Astrocyte (in vitro differentiated cells and primary cell): ENCODE measurements around the gene BCAN. TPM values are rescaled to one million over a fixed set of nuclear protein-coding genes. Genes with fewer than 3 reads are reported as not detected.

Experiments
- DNase-seq: peaks from one replicate; pipeline ENCODE4 v3.0.0-alpha.2; 2010; ENCODE audit warnings: low read depth
- FAIRE-seq: peaks from 2 replicates; lab custom pipeline; 2011; peaks lifted over from hg19 to GRCh38; lab: Jason Lieb, UNC
- H2AFZ ChIP-seq: 2 replicates; pipeline ENCODE4 v1.6.0; 2012; ENCODE audit warnings: low read depth, low read length, inconsistent platforms
- H3K27ac ChIP-seq: 2 replicates; pipeline ENCODE4 v1.5.1; 2011; ENCODE audit warnings: low read depth, low read length, inconsistent platforms
- H3K27me3 ChIP-seq: 2 replicates; pipeline ENCODE4 v1.6.0; 2011; ENCODE audit warnings: low read length, inconsistent platforms; ENCODE audit not compliant: insufficient read depth
- H3K36me3 ChIP-seq: 2 replicates; pipeline ENCODE4 v1.5.1; 2011; ENCODE audit warnings: low read length, inconsistent platforms; ENCODE audit not compliant: insufficient read depth
- H3K4me1 ChIP-seq: 2 replicates; pipeline ENCODE4 v1.5.1; 2011; ENCODE audit warnings: low read length, inconsistent platforms; ENCODE audit not compliant: insufficient read depth
- H3K4me2 ChIP-seq: 2 replicates; pipeline ENCODE4 v1.6.0; 2012; ENCODE audit warnings: low read length, inconsistent platforms
- H3K4me3 ChIP-seq: 2 replicates; pipeline ENCODE4 v1.5.1; 2011; ENCODE audit warnings: low read depth, mild to moderate bottlenecking, low read length, inconsistent platforms; ENCODE audit not compliant: insufficient read depth
- H3K79me2 ChIP-seq: 2 replicates; pipeline ENCODE4 v1.6.0; 2012; ENCODE audit warnings: mild to moderate bottlenecking, low read length, inconsistent platforms; ENCODE audit not compliant: insufficient read depth
- H3K9ac ChIP-seq: 2 replicates; pipeline ENCODE4 v1.6.0; 2012; ENCODE audit warnings: mild to moderate bottlenecking, low read length, inconsistent platforms
- H3K9me3 ChIP-seq: 2 replicates; pipeline ENCODE4 v1.5.1; 2012; ENCODE audit warnings: low read depth, mild to moderate bottlenecking, low read length, inconsistent platforms; ENCODE audit not compliant: insufficient read depth
- H4K20me1 ChIP-seq: 2 replicates; pipeline ENCODE4 v1.6.0; 2012; ENCODE audit warnings: low read length, inconsistent platforms; ENCODE audit not compliant: insufficient read depth
- H3K27ac Mint-ChIP-seq: one replicate; pipeline ENCODE4 v1.8.0; 2021; ENCODE audit warnings: mild to moderate bottlenecking, mixed read lengths; ENCODE audit not compliant: unreplicated experiment
- H3K27me3 Mint-ChIP-seq: one replicate; pipeline ENCODE4 v1.8.0; 2021; ENCODE audit warnings: low read depth, mixed read lengths; ENCODE audit not compliant: unreplicated experiment
- H3K36me3 Mint-ChIP-seq: one replicate; pipeline ENCODE4 v1.8.0; 2021; ENCODE audit warnings: low read depth, mixed read lengths; ENCODE audit not compliant: unreplicated experiment
- H3K4me1 Mint-ChIP-seq: one replicate; pipeline ENCODE4 v1.8.0; 2021; ENCODE audit warnings: low read depth, mixed read lengths; ENCODE audit not compliant: unreplicated experiment
- H3K4me3 Mint-ChIP-seq: one replicate; pipeline ENCODE4 v1.8.0; 2021; ENCODE audit warnings: mild to moderate bottlenecking, moderate library complexity, mixed read lengths; ENCODE audit not compliant: unreplicated experiment
- H3K9me3 Mint-ChIP-seq: one replicate; pipeline ENCODE4 v1.8.0; 2021; ENCODE audit warnings: mild to moderate bottlenecking, mixed read lengths; ENCODE audit not compliant: unreplicated experiment
- EZH2 ChIP-seq: IDR thresholded peaks from 2 replicates; pipeline ENCODE4 v1.6.1; 2012; ENCODE audit warnings: mild to moderate bottlenecking, low read length, inconsistent platforms; ENCODE audit not compliant: insufficient read depth
- total RNA-seq: library from RNA; stranded (reverse); gene quantifications from 2 replicates; pipeline ENCODE4 v1.2.1, GENCODE V29; 2021
- TF ChIP-seq, protein P1 (sequence below): IDR thresholded peaks from 2 replicates; pipeline ENCODE4 v1.5.1; 2011; ENCODE audit warnings: low read depth, mild to moderate bottlenecking, inconsistent platforms, low read length, moderate library complexity; ENCODE audit not compliant: insufficient read depth

The BCAN gene
- total RNA-seq, 1 donor from 2014 or later = 0.41 TPM

DNA sequence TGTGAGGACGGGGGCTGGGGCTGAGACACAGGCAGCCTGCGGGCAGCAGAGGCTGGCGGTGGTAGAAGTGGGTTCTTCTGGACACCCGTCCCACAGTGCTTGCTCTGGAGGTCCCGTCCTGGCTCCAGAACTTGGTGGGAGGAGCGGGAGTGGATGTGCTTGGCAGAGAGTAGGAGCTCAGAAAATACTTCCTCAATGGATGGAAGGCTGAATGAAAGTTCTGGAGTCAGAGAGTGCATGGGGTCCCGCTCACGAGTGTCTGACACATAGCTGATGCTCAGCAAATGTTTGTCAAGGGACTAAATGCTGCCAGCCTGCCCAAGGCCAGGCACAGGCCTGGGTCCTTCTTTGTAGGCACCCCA is 48.7 kb downstream of the BCAN start:
- peaks cover 29% of the 10 kb centered on the region for H3K4me1 ChIP-seq
- TF ChIP-seq EZH2 = no peak
- TF ChIP-seq, protein P1, sequence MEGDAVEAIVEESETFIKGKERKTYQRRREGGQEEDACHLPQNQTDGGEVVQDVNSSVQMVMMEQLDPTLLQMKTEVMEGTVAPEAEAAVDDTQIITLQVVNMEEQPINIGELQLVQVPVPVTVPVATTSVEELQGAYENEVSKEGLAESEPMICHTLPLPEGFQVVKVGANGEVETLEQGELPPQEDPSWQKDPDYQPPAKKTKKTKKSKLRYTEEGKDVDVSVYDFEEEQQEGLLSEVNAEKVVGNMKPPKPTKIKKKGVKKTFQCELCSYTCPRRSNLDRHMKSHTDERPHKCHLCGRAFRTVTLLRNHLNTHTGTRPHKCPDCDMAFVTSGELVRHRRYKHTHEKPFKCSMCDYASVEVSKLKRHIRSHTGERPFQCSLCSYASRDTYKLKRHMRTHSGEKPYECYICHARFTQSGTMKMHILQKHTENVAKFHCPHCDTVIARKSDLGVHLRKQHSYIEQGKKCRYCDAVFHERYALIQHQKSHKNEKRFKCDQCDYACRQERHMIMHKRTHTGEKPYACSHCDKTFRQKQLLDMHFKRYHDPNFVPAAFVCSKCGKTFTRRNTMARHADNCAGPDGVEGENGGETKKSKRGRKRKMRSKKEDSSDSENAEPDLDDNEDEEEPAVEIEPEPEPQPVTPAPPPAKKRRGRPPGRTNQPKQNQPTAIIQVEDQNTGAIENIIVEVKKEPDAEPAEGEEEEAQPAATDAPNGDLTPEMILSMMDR = no peak
- no peak overlapping the region for H3K27ac ChIP-seq
- no peak overlapping the region for H2AFZ ChIP-seq
- no peak overlapping the region for H3K4me3 ChIP-seq
- no peak overlapping the region for H3K9ac ChIP-seq
- Mint-ChIP-seq H3K4me1 (peaks cover 48% of the 10 kb centered on the region), H3K27me3 (no peaks in the 10 kb centered on the region), H3K9me3 (no peaks in the 10 kb centered on the region), H3K36me3 (no peaks in the 10 kb centered on the region), H3K27ac (peak overlapping the region; percentile 77), H3K4me3 (peak overlapping the region; percentile 84)
- H4K20me1 ChIP-seq = no peaks in the 10 kb centered on the region
- H3K27me3 ChIP-seq = no peaks in the 10 kb centered on the region
- FAIRE-seq (no peak), DNase-seq (no peak)
- H3K9me3 ChIP-seq = no peaks in the 10 kb centered on the region
- H3K36me3 ChIP-seq = no peaks in the 10 kb centered on the region
- no peaks in the 10 kb centered on the region for H3K79me2 ChIP-seq
- peak overlapping the region; percentile 90 for H3K4me2 ChIP-seq

DNA sequence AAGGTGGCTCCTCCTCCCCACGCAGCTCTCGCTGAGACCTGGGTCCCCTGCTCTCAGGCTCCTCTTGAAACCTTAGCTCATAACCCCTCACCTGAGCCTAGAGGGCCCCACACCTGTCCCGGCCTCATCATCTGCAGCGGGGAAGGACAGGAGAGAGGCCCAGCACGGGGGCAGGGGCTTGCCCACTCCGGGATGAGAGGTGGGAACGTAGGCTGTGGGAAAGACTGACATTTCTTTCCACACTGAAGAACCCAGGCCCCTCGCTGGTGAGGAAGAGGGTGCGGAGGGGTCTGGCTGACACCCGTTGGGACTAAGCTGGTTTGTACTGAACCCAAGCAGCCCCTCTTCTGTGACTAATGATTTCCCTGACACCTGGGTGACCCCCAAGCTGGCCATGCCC is 49.3 kb downstream of the BCAN start:
- Mint-ChIP-seq H3K4me1 (peaks cover 48% of the 10 kb centered on the region), H3K36me3 (no peaks in the 10 kb centered on the region), H3K4me3 (no peak overlapping the region), H3K27me3 (no peaks in the 10 kb centered on the region), H3K9me3 (no peaks in the 10 kb centered on the region), H3K27ac (peak overlapping the region; percentile 79)
- peak overlapping the region; percentile 55 for H3K4me2 ChIP-seq
- no peaks in the 10 kb centered on the region for H3K27me3 ChIP-seq
- no peak for TF ChIP-seq EZH2
- TF ChIP-seq, protein P1 = no peak
- H3K4me1 ChIP-seq = peaks cover 29% of the 10 kb centered on the region
- H3K79me2 ChIP-seq = no peaks in the 10 kb centered on the region
- DNase-seq (no peak), FAIRE-seq (no peak)
- no peak overlapping the region for H2AFZ ChIP-seq
- no peaks in the 10 kb centered on the region for H3K36me3 ChIP-seq
- no peak overlapping the region for H3K4me3 ChIP-seq
- H4K20me1 ChIP-seq = no peaks in the 10 kb centered on the region
- no peaks in the 10 kb centered on the region for H3K9me3 ChIP-seq
- no peak overlapping the region for H3K27ac ChIP-seq
- H3K9ac ChIP-seq = no peak overlapping the region

DNA sequence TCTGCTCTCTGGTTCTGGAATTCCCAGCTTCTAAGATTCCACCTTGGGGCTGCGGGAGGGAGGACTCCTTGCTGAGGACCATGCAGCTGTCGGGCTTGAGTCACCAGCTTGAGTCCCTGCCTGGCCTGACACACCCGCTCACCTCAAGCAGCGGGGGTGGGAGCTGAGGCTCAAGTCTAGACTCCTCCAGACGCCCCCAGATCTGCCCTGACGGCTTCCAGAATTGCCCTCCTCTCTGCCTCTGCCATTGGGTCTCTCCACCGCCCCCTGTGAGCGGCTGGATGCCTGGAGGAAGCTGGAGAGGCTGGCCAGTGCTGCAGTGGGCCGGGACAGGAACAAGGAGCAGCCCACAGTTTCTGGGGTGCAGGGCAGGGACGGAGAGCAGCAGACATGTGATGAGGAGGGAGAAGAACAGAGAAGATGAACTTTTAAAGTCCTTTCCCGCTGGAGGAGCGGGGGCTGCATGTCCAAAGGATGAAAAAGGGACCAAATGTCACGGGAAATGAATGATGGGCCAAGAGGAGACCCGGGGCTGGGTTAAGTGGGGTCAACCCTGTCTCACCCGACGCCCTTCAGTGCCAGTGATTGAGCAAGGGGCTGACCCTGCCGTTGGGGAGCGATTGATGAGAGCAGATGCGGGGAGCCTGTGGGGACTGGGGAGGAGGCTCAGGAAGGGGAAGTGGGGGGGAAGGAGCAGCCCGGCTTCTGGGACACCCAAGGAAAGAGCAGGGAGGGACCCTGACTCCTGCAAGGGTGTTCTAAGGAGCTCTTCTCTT is 49.9 kb downstream of the BCAN start:
- peak overlapping the region; percentile 79 for H3K27ac Mint-ChIP-seq
- H3K79me2 ChIP-seq = no peaks in the 10 kb centered on the region
- no peaks in the 10 kb centered on the region for H3K9me3 Mint-ChIP-seq
- H3K36me3 ChIP-seq = no peaks in the 10 kb centered on the region
- H3K4me3 Mint-ChIP-seq = peak overlapping the region; percentile 77
- peak overlapping the region; percentile 58 for H2AFZ ChIP-seq
- no peaks in the 10 kb centered on the region for H3K27me3 Mint-ChIP-seq
- H3K36me3 Mint-ChIP-seq = no peaks in the 10 kb centered on the region
- no peak overlapping the region for H3K27ac ChIP-seq
- H3K4me1 ChIP-seq = peaks cover 29% of the 10 kb centered on the region
- no peak for FAIRE-seq
- no peaks in the 10 kb centered on the region for H4K20me1 ChIP-seq
- H3K4me2 ChIP-seq = peak overlapping the region; percentile 55
- no peak overlapping the region for H3K4me3 ChIP-seq
- peaks cover 48% of the 10 kb centered on the region for H3K4me1 Mint-ChIP-seq
- no peak for DNase-seq
- H3K9me3 ChIP-seq = no peaks in the 10 kb centered on the region
- H3K27me3 ChIP-seq = peaks cover 2% of the 10 kb centered on the region
- no peak overlapping the region for H3K9ac ChIP-seq
- TF ChIP-seq EZH2 = no peak
- TF ChIP-seq, protein P1 = no peak
